Ishikawa (cell line): Measurements from ENCODE around the gene MCUB.

ENCODE experiments used
- CEBPB ChIP-seq: IDR thresholded peaks from 2 replicates; pipeline ENCODE4 v1.6.1; 2012
- CREB1 ChIP-seq: IDR thresholded peaks from 2 replicates; pipeline ENCODE4 v1.6.1; 2012; ENCODE audit warnings: low read depth
- EGR1 ChIP-seq: IDR thresholded peaks from 2 replicates; pipeline ENCODE4 v1.6.1; 2012
- EP300 ChIP-seq: IDR thresholded peaks from 2 replicates; pipeline ENCODE4 v1.6.1; 2012; ENCODE audit warnings: borderline replicate concordance
- FOXM1 ChIP-seq: IDR thresholded peaks from 2 replicates; pipeline ENCODE4 v1.6.1; 2012; ENCODE audit warnings: low read depth, borderline replicate concordance
- MAX ChIP-seq: IDR thresholded peaks from 2 replicates; pipeline ENCODE4 v1.6.1; 2012
- NFIC ChIP-seq: IDR thresholded peaks from 2 replicates; pipeline ENCODE4 v1.6.1; 2012
- RAD21 ChIP-seq: IDR thresholded peaks from 2 replicates; pipeline ENCODE4 v1.6.1; 2012; ENCODE audit warnings: low read depth
- REST ChIP-seq: IDR thresholded peaks from 2 replicates; pipeline ENCODE4 v1.6.1; 2012; ENCODE audit warnings: low read depth, mild to moderate bottlenecking
- TAF1 ChIP-seq: IDR thresholded peaks from 2 replicates; pipeline ENCODE4 v1.6.1; 2012; ENCODE audit warnings: low read depth, mild to moderate bottlenecking
- TCF12 ChIP-seq: IDR thresholded peaks from 2 replicates; pipeline ENCODE4 v1.6.1; 2012; ENCODE audit warnings: low read depth
- TEAD4 ChIP-seq: IDR thresholded peaks from 2 replicates; pipeline ENCODE4 v1.6.1; 2012
- USF1 ChIP-seq: IDR thresholded peaks from 2 replicates; pipeline ENCODE4 v1.6.1; 2012
- YY1 ChIP-seq: IDR thresholded peaks from 2 replicates; pipeline ENCODE4 v1.6.1; 2012; ENCODE audit warnings: low read depth
- ZBTB7A ChIP-seq: IDR thresholded peaks from 2 replicates; pipeline ENCODE4 v1.6.1; 2012; ENCODE audit warnings: low read depth

The MCUB gene

GRCh38 chr4:109599046-109599652, 39.1 kb downstream of the MCUB start:
- TF ChIP-seq FOXM1 = no peak
- TF ChIP-seq TCF12 = no peak
- TF ChIP-seq CEBPB = no peak
- no peak for TF ChIP-seq ZBTB7A
- TF ChIP-seq MAX = no peak
- no peak for TF ChIP-seq RAD21

- TF ChIP-seq TAF1 (no peak), ZBTB7A (no peak), YY1 (no peak), CREB1 (no peak), FOXM1 (no peak), TCF12 (no peak), RAD21 (no peak), REST (no peak), EP300 (no peak), TEAD4 (no peak), USF1 (no peak), EGR1 (no peak), CEBPB (no peak)
Observed at GRCh38 chr4:109600431-109600830, 40.4 kb downstream of the MCUB start.

- no peak for TF ChIP-seq CEBPB
- no peak for TF ChIP-seq EP300
- TF ChIP-seq MAX = no peak
- no peak for TF ChIP-seq TAF1
- no peak for TF ChIP-seq TEAD4
- no peak for TF ChIP-seq REST
- no peak for TF ChIP-seq NFIC
Observed at GRCh38 chr4:109601336-109601735, 41.3 kb downstream of the MCUB start.

- TF ChIP-seq USF1 = no peak
- no peak for TF ChIP-seq EGR1
- no peak for TF ChIP-seq REST
- no peak for TF ChIP-seq EP300
- TF ChIP-seq TEAD4 = no peak
- no peak for TF ChIP-seq FOXM1
- no peak for TF ChIP-seq CEBPB
- TF ChIP-seq CREB1 = no peak
- no peak for TF ChIP-seq TCF12
- no peak for TF ChIP-seq NFIC
- TF ChIP-seq YY1 = no peak
- no peak for TF ChIP-seq TAF1
- no peak for TF ChIP-seq MAX
- TF ChIP-seq RAD21 = no peak
- TF ChIP-seq ZBTB7A = no peak
Observed at GRCh38 chr4:109607976-109608375, 47.9 kb downstream of the MCUB start.
